Uterus (tissue), 4 donors: ENCODE measurements around the gene PHF14. TPM values are rescaled to one million over a fixed set of nuclear protein-coding genes. Genes with fewer than 3 reads are reported as not detected.
"Not testable (repeated sequence)": the region's sequence is repeated elsewhere in the genome, so short reads cannot be mapped to it uniquely, and the experiment has no call there.

Experiments used
- DNase-seq, 2 donors: peaks; one replicate each; pipeline ENCODE4 v3.0.0-alpha.2; 2019 to 2020
- H3K27ac ChIP-seq, 2 donors: fragments of 200-600 bp; sonication (generic); 1 replicate in 1 of 2; 2 replicates in 1 of 2; pipeline ENCODE4 v1.5.1; 2016 to 2018
- H3K27me3 ChIP-seq, 2 donors: fragments of 200-600 bp; sonication (generic); one replicate each; pipeline ENCODE4 v1.5.1; 2018 to 2019; ENCODE audit warnings: control low read depth in 1 of 2
- H3K36me3 ChIP-seq, 2 donors: fragments of 200-600 bp; sonication (generic); one replicate each; pipeline ENCODE4 v1.5.1; 2019; ENCODE audit warnings: control low read depth in 1 of 2
- H3K4me1 ChIP-seq, 2 donors: fragments of 200-600 bp; sonication (generic); one replicate each; pipeline ENCODE4 v1.5.1; 2018 to 2019; ENCODE audit warnings: control low read depth in 1 of 2
- H3K4me3 ChIP-seq, 2 donors: fragments of 200-600 bp; sonication (generic); 1 replicate in 1 of 2; 2 replicates in 1 of 2; pipeline ENCODE4 v1.5.1; 2018 to 2019; ENCODE audit warnings: mild to moderate bottlenecking in 1 of 2
- H3K9me3 ChIP-seq, 2 donors: fragments of 200-600 bp; sonication (generic); one replicate each; pipeline ENCODE4 v1.5.1; 2019; ENCODE audit warnings: control low read depth in 1 of 2
- POLR2A ChIP-seq, 2 donors: fragments of 450-650 bp; IDR thresholded peaks; one replicate each; pipeline ENCODE4 v1.6.1; 2016; ENCODE audit warnings: antibody characterized with exemption in 2 of 2, mild to moderate bottlenecking in 1 of 2, moderate library complexity in 1 of 2
- intact Hi-C: fragments of 100-400 bp; cut with DNase I; formaldehyde crosslinking; loops from one replicate; pipeline ENCODE4 v1.15.1; 2023; ENCODE audit warnings: low total_unique reads
- total RNA-seq, 4 donors: library from RNA; depleted of rRNA in 3 of 4; stranded (reverse); fragments of >200 nt in 3 of 4; gene quantifications; one replicate each; pipeline versions ENCODE4 v1.1.0 to v1.2.4, GENCODE V29; 2014 to 2023
- TF ChIP-seq, protein P1 (sequence below), 4 experiments: fragments of 200-600 bp in 2 of 4; fragments of 450-650 bp in 2 of 4; sonication (generic) in 2 of 4; IDR thresholded peaks; one replicate each; pipeline ENCODE4 v1.5.1; 2016 to 2019; ENCODE audit warnings: antibody characterized with exemption in 4 of 4, mild to moderate bottlenecking in 2 of 4, moderate library complexity in 1 of 4
- donor health status: DM: yes; HTN: yes; CAD: no.

The PHF14 gene
- total RNA-seq, 4 donors from 2014 or later, result 34.1 to 161 (median 52.5) TPM

DNA sequence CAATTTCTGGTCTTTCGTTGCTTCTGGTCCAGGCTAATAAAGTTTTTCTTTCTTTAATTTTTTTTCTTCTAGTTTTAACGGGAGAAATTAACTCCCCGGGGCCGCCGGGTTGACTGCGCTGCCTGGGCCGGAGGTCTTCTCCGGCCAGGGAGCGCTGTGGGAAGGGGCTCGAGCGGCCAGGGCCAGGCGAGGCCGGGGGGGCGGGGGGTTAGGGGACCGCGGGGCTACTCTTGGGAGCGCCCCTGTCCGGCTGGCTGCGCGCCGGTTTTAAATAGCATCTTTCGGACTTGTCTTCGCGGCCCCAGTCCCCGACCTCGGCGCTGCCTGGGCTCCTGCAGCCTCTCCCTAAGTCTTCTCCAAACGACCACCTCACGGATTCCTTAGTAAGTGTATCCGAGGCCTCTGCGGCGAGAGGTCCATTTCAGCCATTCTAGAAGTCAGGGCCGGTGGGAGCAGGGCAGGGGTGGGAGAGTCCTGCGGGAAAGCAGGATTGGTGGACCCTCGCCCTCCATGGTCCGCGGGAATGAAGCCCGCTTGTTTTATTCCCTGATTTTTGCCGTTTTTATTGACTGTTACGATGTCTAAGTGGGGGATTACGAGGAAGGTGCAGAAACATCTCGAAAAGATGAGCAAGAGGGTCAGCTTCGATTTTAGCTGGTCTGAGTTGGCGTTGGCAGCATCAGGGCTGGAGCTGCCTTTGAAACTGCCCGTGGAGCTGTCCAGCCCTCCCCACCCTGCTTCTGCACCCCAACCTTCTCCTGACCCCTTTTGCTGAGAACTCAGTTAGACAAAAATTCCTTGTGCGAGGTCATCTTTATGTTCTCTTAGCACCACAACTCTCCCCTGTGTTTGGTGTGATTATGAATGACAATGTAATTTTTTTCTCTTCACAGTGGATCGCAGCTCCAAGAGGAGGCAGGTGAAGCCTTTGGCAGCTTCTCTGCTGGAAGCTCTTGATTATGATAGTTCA, 555 bp downstream of the PHF14 start:
- peak overlapping the region; percentile 79 to 83 for H3K27ac ChIP-seq
- H3K4me3 ChIP-seq, result peak overlapping the region; percentile 78 to 86
- H3K9me3 ChIP-seq, result no peaks in the 10 kb centered on the region
- peaks cover 0 to 4% of the 10 kb centered on the region in 2 donors for H3K4me1 ChIP-seq
- H3K36me3 ChIP-seq, result no peaks in the 10 kb centered on the region
- TF ChIP-seq POLR2A (IDR thresholded peaks at IDR 0.05), result no peak
- TF ChIP-seq, protein P1, sequence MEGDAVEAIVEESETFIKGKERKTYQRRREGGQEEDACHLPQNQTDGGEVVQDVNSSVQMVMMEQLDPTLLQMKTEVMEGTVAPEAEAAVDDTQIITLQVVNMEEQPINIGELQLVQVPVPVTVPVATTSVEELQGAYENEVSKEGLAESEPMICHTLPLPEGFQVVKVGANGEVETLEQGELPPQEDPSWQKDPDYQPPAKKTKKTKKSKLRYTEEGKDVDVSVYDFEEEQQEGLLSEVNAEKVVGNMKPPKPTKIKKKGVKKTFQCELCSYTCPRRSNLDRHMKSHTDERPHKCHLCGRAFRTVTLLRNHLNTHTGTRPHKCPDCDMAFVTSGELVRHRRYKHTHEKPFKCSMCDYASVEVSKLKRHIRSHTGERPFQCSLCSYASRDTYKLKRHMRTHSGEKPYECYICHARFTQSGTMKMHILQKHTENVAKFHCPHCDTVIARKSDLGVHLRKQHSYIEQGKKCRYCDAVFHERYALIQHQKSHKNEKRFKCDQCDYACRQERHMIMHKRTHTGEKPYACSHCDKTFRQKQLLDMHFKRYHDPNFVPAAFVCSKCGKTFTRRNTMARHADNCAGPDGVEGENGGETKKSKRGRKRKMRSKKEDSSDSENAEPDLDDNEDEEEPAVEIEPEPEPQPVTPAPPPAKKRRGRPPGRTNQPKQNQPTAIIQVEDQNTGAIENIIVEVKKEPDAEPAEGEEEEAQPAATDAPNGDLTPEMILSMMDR (IDR thresholded peaks at IDR 0.05), result no peak
- intact Hi-C loops, result no loop called here
- H3K27me3 ChIP-seq, result no peaks in the 10 kb centered on the region
- peak in 1 of 2 donors; percentile 38 for DNase-seq

DNA sequence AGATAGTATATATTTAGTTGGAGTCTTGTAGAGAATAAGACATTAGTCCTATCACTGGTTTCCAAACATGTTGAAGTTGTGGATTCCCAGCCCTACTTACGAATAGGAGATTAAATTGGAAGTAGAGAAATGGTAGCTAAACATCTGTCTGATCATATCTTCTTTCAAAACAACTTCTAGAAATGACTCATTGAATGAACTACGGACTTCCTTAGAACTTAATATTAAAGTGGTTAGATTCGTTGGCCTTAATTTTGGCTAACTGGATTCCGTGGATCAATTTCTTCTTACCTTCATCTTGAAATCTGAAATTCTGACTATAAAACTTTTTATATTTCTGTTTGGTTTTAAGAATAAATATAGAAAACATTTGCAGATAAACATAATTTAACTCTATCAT, 3.4 kb downstream of the PHF14 start:
- intact Hi-C loops, result no loop called here
- Histone ChIP-seq H3K36me3 (no peaks in the 10 kb centered on the region), H3K9me3 (no peaks in the 10 kb centered on the region), H3K27ac (no peak overlapping the region), H3K4me1 (peaks cover 0 to 4% of the 10 kb centered on the region in 2 donors), H3K4me3 (no peak overlapping the region), H3K27me3 (no peaks in the 10 kb centered on the region)
- no peak for DNase-seq
- TF ChIP-seq, protein P1 (IDR thresholded peaks at IDR 0.05), result no peak
- no peak for TF ChIP-seq POLR2A (IDR thresholded peaks at IDR 0.05)

DNA sequence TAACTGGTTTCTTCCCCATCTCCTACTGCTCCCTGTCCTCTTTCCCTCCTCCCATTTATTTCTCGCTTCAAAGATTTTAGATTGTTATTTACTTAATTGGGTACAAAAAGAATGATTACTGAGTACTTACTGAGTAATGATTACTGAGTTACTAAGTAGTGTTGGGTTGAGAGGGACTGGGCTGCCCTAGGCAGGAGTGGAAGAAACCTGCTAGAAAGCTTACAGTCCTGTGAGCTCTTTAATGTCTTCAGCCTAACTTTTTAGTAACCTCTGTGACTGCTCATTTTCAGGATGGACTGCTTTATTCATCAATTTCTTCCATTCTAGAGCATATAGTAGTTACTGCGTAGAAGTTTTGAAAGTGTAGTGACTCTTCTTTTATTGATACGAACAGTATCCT, 7.6 kb downstream of the PHF14 start:
- Histone ChIP-seq H3K27me3 (no peaks in the 10 kb centered on the region), H3K9me3 (no peaks in the 10 kb centered on the region), H3K4me1 (no peaks in the 10 kb centered on the region), H3K27ac (no peak overlapping the region), H3K36me3 (no peaks in the 10 kb centered on the region), H3K4me3 (no peak overlapping the region)
- DNase-seq, result no peak
- TF ChIP-seq, protein P1 (IDR thresholded peaks at IDR 0.05), result no peak
- no peak for TF ChIP-seq POLR2A (IDR thresholded peaks at IDR 0.05)
- intact Hi-C loops, result no loop called here

DNA sequence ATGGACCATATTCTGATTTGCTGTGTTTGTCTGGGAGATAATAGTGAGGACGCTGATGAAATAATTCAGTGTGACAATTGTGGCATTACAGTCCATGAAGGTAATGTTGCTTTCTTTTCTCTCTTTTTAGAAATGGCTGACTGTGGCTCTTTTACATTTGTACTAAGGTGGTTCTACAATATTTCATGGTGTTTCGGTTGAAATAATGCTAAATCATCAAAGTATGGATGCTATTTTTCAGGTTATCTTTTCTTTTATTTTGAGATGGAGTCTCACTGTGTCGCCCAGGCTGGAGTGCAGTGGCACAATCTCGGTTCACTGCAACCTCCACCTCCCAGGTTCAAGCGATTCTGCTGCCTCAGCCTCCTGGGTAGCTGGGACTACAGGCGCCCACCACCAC, 17.1 kb downstream of the PHF14 start:
- H3K4me3 ChIP-seq, intact Hi-C loops: not testable (repeated sequence)

DNA sequence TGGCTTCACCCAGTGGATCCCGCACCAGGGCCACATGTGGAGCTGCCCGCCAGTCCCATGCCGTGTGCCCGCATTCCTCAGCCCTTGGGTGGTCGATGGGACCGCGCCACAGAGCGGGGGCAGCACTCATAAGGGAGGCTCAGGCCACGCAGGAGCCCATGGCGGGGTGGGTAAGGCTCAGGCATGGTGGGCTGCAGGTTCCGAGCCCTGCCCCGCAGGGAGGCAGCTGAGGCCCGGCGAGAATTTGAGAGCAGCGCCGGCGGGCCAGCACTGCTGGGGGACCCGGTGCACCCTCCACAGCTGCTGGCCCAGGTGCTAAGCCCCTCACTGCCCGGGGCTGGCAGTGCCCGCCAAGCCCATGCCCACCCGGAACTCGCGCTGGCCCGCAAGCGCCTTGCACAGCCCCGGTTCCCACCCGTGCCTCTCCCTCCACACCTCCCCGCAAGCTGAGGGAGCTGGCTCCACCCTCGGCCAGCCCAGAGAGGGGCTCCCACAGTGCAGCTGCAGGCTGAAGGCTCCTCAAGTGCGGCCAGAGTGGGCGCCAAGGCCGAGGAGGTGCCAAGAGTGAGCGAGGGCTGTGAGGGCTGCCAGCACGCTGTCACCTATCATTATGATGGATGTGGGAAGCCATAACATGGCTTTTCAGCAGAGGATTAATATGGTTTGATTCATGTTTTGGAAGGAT, 22.0 kb downstream of the PHF14 start:
- H3K36me3 ChIP-seq, H3K27me3 ChIP-seq, DNase-seq, H3K9me3 ChIP-seq, H3K4me3 ChIP-seq, H3K4me1 ChIP-seq, intact Hi-C loops, H3K27ac ChIP-seq: not testable (repeated sequence)

More for the DNA sequence above, 17.1 kb downstream of the PHF14 start:
- not testable (repeated sequence) for H3K36me3 ChIP-seq, H3K4me1 ChIP-seq, H3K9me3 ChIP-seq, H3K27me3 ChIP-seq, DNase-seq, H3K27ac ChIP-seq
